Measurements from ENCODE around the gene ZBTB26. TPM values are rescaled to one million over a fixed set of nuclear protein-coding genes. Genes with fewer than 3 reads are reported as not detected.

The ZBTB26 gene
- total and polyA plus RNA-seq, 10 of the 15 experiments (the other 5 are each of a cell fraction or from before 2014, with no cell fraction given) = 1.8 to 19.5 (median 4.5) TPM

GRCh38 chr9:122930541-122931225 lies 629 bp downstream of the ZBTB26 start:
- in situ Hi-C loops (cut with MboI) = no loop called here
- RAD21 ChIA-PET (ENCODE audit: unreplicated experiment) = interaction anchor here (0.9 to 3.6 kb wide), 9 partner anchors 11 to 60 kb away, joined by 3 to 34 read pairs (median 6); partner anchors contain the start of genes RABGAP1 and ZBTB6
- WGBS (ENCODE audit: insufficient coverage, insufficient replicate concordance, low lambda C conversion rate, missing lambda C conversion rate) = 31% methylated on average over 10 of the region's 10 CpGs
- H3K9me3 ChIP-seq (replicated peaks; ENCODE audit: control insufficient read depth, insufficient read depth, low read length) = no peaks in the 10 kb centered on the region
- peak overlapping the region; percentile 56 for H3K27ac ChIP-seq (ENCODE audit: control insufficient read depth, insufficient read depth)
- intact Hi-C loops (cut with micrococcal nuclease; ENCODE audit: unreplicated experiment) = loop anchor here (1.0 kb wide), 2 partner anchors 10 to 17 kb away; partner anchors contain the start of gene ZBTB6
- H3K36me3 ChIP-seq (ENCODE audit: control insufficient read depth in 2 of 2, insufficient read depth in 2 of 2, low read length in 1 of 2) = no peaks in the 10 kb centered on the region
- DNase-seq (ENCODE audit: low read depth, low spot score) (no peak), ATAC-seq (peak; percentile 62), FAIRE-seq (no peak)
- SMC1A ChIA-PET (ENCODE audit: uncharacterized antibody, unreplicated experiment) = interaction anchor here (1.0 to 4.1 kb wide), 11 partner anchors 10 to 419 kb away, joined by 3 to 21 read pairs (median 5); partner anchors contain the start of genes RABGAP1 and ZBTB6
- no TSS peak for BruUV-seq (replicated peaks)
- H3K4me1 ChIP-seq (ENCODE audit: control insufficient read depth, insufficient read depth, low read length) = peaks cover 4% of the 10 kb centered on the region
- H3K27me3 ChIP-seq (replicated peaks in 1 of 2; ENCODE audit: control insufficient read depth in 2 of 2, insufficient read depth in 2 of 2, low read length in 1 of 2) = no peaks in the 10 kb centered on the region
- H3K4me2 ChIP-seq (ENCODE audit: control insufficient read depth, insufficient read depth) = peak overlapping the region; percentile 95
- peak overlapping the region; percentile 87 for H3K9ac ChIP-seq (ENCODE audit: control insufficient read depth, insufficient read depth, low read length)
- TF ChIP-seq CTCF (IDR thresholded peaks at IDR 0.05 in 2 of 3, conservative IDR thresholded peaks at IDR 0.05 in 1 of 3; ENCODE audit: control insufficient read depth in 2 of 3, extremely low read depth in 1 of 3, insufficient read depth in 1 of 3, low read depth in 3 of 3, low read length in 3 of 3) (peak in 1 of 3 experiments; percentile 13; a peak in 1 of 6 replicates), SMAD5 (IDR thresholded peaks at IDR 0.05; ENCODE audit: low read depth) (peak; percentile 9; the same call in 1 of the 2 replicates), NKRF (conservative IDR thresholded peaks at IDR 0.05) (0 out of 2 replicates have a peak, but pooled peaks have one; percentile 52), SMARCA5 (IDR thresholded peaks at IDR 0.05) (0 out of 2 replicates have a peak, but pooled peaks have one; percentile 9), ETV6 (conservative IDR thresholded peaks at IDR 0.05 in 1 of 2, IDR thresholded peaks at IDR 0.05 in 1 of 2; ENCODE audit: borderline replicate concordance in 1 of 2, low read depth in 1 of 2) (no peak)
- peak overlapping the region; percentile 88 for H3K4me3 ChIP-seq
- peaks cover 58% of the 10 kb centered on the region for H3K79me2 ChIP-seq (ENCODE audit: control insufficient read depth, insufficient read depth, low read length)
- POLR2A ChIA-PET = interaction anchor here (1.5 to 4.7 kb wide), 6 partner anchors 10 to 27 kb away, joined by 9 to 41 read pairs (median 22); partner anchors contain the start of genes RABGAP1, RC3H2 and ZBTB6
- CTCF ChIA-PET = interaction anchor here (1.0 to 2.7 kb wide), 10 partner anchors 10 to 69 kb away, joined by 3 to 9 read pairs (median 4); partner anchors contain the start of genes RABGAP1, RC3H2 and ZBTB6
- H4K20me1 ChIP-seq (ENCODE audit: control insufficient read depth, insufficient read depth) = no peaks in the 10 kb centered on the region
- peak overlapping the region; percentile 82 for H2AFZ ChIP-seq (ENCODE audit: control insufficient read depth, low read depth, low read length)
